Stimulated activated CD4-positive, alpha-beta T cell treated with anti-CD3 and anti-CD28 coated beads, TNF-alpha, amount 100 ng/mL, for 1 hour (primary cell): ENCODE results near the gene CENPV.

ENCODE experiments used
- DNase-seq, 3 donors: peaks; one replicate each; pipeline ENCODE4 v3.0.0-alpha.2; 2020; ENCODE audit warnings: low read depth in 3 of 3, low spot score in 1 of 3

CENPV gene

GRCh38 chr17:16361874-16362273, 8.6 kb upstream of the CENPV start:
- DNase-seq = no peak

GRCh38 chr17:16358394-16358793, 5.1 kb upstream of the CENPV start:
- no peak for DNase-seq

GRCh38 chr17:16354585-16354984, 1.3 kb upstream of the CENPV start:
- DNase-seq = no peak

DNA sequence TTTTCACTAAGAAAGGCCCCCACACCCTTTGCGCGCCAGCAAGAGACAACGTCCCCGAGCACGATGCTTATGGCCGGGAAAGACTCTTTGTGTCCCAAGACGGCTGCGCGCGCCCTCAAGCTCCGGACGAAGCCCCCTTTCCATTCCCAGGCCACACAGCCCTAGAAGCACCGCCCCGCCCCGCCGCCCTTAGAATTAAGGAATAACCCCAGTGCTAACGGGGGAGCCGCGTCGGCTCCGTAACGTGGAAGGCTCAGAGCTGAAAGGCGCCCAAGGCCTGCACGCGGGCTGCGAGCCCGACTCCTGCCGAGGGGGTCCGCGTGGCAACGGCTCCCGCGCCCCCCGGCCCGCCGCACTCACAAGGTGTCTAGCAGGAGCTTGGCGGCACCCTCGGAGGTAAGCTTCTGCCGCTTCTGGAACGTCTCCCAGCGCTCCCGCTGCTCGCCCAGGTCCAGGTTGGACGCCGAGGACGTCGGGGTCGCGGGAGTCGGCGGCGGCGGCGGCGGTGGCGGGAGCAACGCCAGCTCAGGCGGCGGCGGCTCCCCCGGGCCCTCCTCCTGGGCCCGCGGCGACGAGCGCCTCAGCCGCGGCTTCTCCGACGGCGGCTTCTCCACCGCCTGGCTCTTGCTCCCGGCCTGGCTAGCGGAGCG, 477 bp downstream of the CENPV start:
- DNase-seq = peak in 2 of 3 donors; percentile 2 to 33

GRCh38 chr17:16352303-16352666, 984 bp downstream of the CENPV start:
- peak in 1 of 3 donors; percentile 22 for DNase-seq

DNA sequence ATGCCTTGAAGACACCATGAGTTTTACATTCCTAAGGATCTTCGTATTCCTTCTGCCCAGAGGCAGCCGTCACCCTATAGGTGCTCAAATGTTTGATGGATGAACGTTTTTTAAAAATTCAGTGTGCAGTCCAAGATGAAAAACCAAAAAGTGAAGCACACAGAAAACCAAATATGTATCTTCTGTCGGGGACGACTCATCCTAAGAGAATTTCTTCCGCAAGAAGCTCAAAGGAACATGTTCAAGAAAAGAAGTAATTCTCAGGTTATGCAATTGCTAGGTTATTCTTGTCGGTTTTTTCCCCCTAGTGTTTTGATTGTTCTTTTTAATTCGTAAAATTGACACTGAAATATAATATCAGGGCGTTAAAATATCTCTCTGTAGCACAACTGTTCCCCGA, 1.4 kb downstream of the CENPV start:
- DNase-seq = no peak

GRCh38 chr17:16349431-16349830, 3.8 kb downstream of the CENPV start:
- no peak for DNase-seq

GRCh38 chr17:16348586-16348985, 4.7 kb downstream of the CENPV start:
- no peak for DNase-seq

- DNase-seq = no peak
Observed at GRCh38 chr17:16346721-16347271, 6.5 kb downstream of the CENPV start.

GRCh38 chr17:16345565-16345964, 7.7 kb downstream of the CENPV start:
- no peak for DNase-seq

DNA sequence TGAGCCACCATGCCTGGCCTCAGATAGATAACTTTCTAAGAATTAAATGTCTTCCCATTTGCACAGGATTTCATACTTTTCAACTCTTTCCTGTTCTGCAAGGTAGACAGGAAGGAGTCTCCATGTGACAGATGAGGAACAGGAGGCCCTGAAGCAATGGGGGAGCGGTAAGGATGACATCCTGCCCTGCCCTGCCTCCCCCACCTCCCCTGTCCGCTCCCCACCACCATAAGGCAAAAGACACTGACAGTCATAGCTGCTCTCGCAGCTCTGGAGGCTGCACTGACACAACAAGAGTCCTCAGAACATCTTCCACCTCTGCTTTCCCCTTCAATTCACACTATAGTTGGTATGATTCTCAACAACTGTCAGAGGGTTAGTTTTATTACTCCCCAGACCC, 9.7 kb downstream of the CENPV start:
- DNase-seq = no peak

DNA sequence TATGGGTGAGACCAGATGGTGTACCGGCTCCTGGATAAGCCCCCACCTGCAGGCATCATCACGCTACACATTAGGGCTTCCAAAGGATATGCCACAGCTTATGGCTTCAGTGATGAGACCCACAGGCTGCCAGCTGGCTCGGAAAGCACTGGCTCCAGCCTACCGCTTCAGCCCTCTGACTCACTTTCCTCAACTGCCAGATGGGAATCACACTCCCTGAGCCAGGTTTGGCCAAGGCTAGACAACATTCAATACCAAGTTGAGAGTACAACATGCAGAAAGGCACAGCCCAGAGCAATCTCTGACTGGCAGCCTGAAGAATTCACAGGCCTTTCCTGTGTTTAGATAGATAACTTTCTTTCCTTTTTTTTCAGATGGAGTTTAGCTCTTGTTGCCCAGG, 10.3 kb downstream of the CENPV start:
- no peak for DNase-seq

GRCh38 chr17:16339959-16340358, 13.3 kb downstream of the CENPV start:
- no peak for DNase-seq

DNA sequence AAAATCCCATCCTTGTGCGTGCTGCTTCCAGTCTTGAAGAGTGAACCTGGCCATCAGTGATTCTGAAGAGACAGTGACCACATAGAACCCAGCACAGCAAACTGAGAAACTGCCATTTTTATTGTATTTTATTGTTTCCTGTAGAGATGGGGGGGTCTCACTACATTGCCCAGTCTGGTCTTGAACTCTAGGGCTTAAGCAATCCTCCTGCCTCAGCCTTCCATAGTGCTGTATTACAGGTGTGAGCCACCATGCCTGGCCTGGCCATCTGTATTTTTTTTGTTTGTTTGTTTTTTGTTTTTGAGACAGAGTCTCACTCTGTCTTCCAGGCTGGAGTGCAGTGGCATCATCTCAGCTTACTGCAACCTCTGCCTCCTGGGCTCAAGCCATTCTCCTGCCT, 13.9 kb downstream of the CENPV start:
- no peak for DNase-seq

DNA sequence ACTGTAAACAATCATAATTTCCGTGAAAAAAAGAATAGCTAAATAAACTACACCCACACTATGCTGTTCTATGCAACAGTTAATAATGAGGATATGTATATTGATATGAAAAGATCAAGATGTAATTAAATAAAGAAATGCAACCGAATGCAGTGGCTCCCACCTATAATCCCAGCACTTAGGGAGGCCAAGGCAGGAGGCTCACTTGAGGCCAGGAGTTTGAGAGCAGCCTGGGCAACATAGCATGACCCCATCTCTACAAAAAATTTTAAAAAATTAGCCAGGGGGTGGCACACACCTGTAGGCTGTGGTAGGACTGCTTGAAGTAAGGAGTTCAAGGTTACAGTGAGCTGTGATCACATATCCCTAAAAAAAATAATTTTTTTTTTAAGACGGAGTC, 14.9 kb downstream of the CENPV start:
- DNase-seq = no peak

- no peak for DNase-seq
Observed at GRCh38 chr17:16329519-16330271, 23.6 kb downstream of the CENPV start.

DNA sequence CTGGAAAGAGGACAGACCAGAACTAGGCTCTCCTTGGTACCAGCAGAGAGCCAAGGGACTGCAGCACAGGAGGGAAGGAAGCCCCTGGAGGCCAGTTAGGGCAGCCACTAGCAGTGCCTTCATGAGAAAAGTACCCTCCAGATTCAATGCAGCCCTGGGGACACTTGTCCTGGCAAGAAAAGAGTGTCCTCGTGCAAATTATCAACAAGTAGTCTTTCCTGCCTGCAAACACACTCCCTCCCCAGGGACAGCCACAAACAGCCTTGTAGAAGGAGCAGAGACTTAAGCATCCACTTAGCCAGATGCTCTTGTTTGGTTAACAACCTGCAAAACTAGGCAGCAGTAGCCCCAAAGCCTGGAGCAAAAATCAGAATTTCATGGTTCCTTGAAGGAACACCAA, 24.3 kb downstream of the CENPV start:
- no peak for DNase-seq

GRCh38 chr17:16327018-16327417, 26.3 kb downstream of the CENPV start:
- DNase-seq = no peak

GRCh38 chr17:16325964-16326363, 27.3 kb downstream of the CENPV start:
- DNase-seq = no peak

GRCh38 chr17:16322636-16323035, 30.6 kb downstream of the CENPV start:
- DNase-seq = no peak

DNA sequence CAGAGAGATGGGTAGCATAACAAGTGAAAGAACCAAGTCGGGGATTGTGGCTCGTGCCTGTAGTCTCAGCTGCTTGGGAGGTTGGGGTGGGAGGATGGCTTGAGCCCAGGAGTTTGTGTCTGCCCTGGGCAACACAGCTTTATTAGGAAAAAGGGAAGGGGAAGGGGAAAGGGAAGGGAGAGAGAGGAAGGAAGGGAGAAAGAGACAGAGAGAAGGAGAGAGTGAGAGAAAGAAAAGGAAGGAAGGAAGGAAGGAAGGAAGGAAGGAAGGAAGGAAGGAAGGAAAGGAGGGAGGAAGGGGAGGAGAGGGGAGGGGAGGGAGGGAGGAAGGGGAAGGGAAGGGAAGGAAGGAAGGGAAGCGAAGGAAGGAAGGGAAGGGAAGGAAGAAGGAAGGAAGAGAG, 33.3 kb downstream of the CENPV start:
- DNase-seq = no peak

DNA sequence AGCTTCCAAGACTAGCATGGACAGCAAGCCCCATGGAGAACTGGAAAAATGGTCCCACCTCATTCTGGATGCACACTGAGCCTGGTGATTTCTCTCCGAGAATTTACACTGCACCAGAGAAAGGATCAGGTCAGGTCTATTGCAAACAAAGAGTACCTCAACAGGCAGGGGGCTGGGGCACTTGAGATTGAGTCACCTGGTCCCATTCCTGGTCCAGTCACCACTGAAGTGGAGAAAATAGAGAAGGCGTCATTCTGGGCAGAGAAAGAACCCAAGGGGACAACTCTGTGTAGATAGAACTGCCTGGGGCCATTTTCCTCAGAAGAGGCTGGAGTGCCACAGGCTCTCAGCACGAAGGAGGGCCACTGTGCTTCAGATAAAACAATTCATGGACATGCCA, 38.4 kb downstream of the CENPV start:
- no peak for DNase-seq

GRCh38 chr17:16314189-16314588, 39.1 kb downstream of the CENPV start:
- DNase-seq = no peak
